ENCODE results near the gene MRTFB. TPM values are rescaled to one million over a fixed set of nuclear protein-coding genes. Genes with fewer than 3 reads are reported as not detected.

The MRTFB gene
- total RNA-seq, 2 experiments from 2014 or later: 12.1 to 13.3 TPM

DNA sequence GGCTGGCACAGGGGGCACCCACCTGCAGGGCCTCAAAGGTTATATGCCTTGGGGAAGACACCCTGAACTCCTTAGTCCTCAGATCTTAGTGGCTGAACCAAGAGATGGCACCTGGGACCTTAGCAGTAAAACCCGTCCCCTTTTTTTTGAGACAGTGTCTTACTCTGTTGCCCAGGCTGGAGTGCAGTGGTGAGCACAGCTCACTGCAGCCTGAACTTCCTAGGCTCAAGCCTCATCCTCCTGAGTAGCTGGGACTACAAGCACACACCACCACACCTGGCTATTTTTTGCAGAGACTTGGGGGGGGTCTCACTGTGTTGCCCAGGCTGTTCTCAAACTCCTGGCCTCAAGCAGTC lies 237.2 kb downstream of the MRTFB start:
- DNase-seq: no peak
- CTCF ChIA-PET: interaction anchor here (1.8 kb wide), 1 partner anchor 384 kb away, joined by 6 read pairs; no protein-coding TSS in a partner anchor
- H3K27me3 Mint-ChIP-seq: peaks cover 22% of the 10 kb centered on the region
- no peaks in the 10 kb centered on the region for H3K36me3 Mint-ChIP-seq
- no peak overlapping the region for H3K27ac Mint-ChIP-seq
- ATAC-seq: no peak
- peaks cover 8% of the 10 kb centered on the region for H3K4me1 Mint-ChIP-seq
- H3K4me3 Mint-ChIP-seq: no peak overlapping the region
- no peaks in the 10 kb centered on the region for H3K9me3 Mint-ChIP-seq (ENCODE audit: low read depth)

DNA sequence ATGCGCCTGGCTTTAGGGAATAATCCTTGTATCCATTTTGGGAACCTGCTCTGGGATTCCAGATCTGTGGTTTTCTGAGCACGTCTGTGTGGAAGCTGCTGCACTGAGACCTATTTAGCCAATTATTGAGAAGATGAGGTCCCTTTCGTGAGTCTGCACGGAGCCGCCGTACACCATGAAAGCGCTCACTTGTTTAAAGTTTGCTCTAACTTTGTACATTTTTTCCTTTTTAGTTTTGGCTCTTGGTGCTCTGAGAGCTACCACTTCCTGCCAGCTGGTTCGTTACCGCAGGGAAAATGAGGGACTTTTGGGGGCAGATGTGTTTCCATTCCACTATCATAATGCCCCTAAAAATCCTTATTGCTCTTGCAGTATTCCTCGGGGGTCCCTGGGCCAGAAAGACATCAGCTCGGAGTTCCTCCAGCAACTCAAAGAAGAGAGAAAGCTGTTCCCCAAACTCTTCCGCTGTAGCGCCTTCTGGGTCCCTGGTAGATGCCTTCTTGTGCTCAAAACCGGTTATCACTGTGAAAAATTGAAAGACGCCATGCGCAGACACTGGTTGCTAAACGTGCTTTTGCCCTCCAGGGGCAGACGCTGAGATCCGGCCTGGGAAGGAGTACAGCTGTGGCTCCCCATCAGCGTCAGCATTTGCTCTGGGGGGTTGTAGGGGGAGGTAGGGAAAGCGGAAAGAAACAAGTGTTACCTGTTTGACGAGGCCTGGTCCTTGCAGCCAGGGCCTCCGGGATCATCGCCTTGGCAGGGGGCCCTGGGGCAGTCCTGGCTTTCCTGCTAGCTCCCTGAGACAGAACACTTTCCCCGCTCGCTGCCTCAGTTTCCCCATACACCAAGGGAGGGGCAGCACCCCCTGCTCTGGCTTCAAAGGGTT lies 238.1 kb downstream of the MRTFB start:
- peak; percentile 36 for ATAC-seq
- peaks cover 13% of the 10 kb centered on the region for H3K27me3 Mint-ChIP-seq
- CTCF ChIA-PET: interaction anchor here (0.8 to 1.8 kb wide), 3 partner anchors 16 to 391 kb away, joined by 3 to 6 read pairs (median 3); no protein-coding TSS in a partner anchor
- no peak for DNase-seq
- H3K4me1 Mint-ChIP-seq: peaks cover 8% of the 10 kb centered on the region
- no peak overlapping the region for H3K27ac Mint-ChIP-seq
- H3K4me3 Mint-ChIP-seq: no peak overlapping the region
- H3K9me3 Mint-ChIP-seq (ENCODE audit: low read depth): no peaks in the 10 kb centered on the region
- no peaks in the 10 kb centered on the region for H3K36me3 Mint-ChIP-seq

DNA sequence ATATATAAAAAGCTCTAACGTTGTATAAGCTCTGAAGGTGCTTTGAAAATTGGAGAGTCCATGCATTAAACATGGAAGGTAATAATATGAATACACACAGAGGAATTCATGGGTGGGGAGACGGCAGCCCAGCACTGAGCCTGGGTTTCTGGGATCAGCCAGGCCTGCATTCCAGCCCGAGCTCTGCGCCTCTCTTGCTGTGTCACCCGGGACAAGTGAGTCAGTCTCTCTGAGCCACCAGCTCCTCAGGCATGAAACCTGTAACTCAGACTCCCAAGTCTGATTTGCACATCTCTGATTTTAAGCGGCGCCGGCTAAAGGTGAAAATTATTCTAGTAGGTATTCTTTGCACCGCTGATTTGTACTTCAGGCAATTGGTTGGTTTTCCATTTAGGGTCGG lies 238.8 kb downstream of the MRTFB start:
- no peaks in the 10 kb centered on the region for H3K36me3 Mint-ChIP-seq
- DNase-seq: no peak
- H3K27ac Mint-ChIP-seq: no peak overlapping the region
- peaks cover 8% of the 10 kb centered on the region for H3K27me3 Mint-ChIP-seq
- no peaks in the 10 kb centered on the region for H3K9me3 Mint-ChIP-seq (ENCODE audit: low read depth)
- CTCF ChIA-PET: interaction anchor here (0.8 to 1.1 kb wide), 3 partner anchors 15 to 392 kb away, joined by 3 read pairs; no protein-coding TSS in a partner anchor
- no peak overlapping the region for H3K4me3 Mint-ChIP-seq
- H3K4me1 Mint-ChIP-seq: peaks cover 8% of the 10 kb centered on the region
- ATAC-seq: no peak

DNA sequence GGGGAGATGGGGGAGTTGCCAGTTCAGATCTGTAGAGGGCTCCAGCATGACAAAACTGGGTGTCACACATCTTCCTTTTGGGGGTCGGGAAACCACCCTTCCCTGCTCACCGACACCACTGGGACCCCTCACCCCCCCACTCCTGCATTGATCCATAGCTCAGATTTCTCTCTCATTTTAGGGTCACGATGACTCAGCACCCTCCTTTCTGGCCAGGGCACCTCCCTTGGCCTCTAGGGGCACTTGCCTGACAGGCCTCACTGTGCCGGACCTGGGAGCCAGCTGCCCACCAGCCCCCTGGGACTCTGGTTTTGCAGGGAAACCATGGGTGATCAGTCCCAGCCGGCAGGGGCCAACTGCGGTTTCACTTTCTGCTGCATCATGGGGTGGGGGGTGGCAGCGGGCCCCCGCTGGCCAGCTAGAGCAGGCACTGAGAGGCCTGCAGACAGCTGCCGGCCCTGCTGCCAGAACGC lies 239.4 kb downstream of the MRTFB start:
- Mint-ChIP-seq H3K36me3 (no peaks in the 10 kb centered on the region), H3K27ac (no peak overlapping the region), H3K4me1 (peaks cover 8% of the 10 kb centered on the region), H3K27me3 (peaks cover 1% of the 10 kb centered on the region), H3K4me3 (no peak overlapping the region), H3K9me3 (ENCODE audit: low read depth) (no peaks in the 10 kb centered on the region)
- CTCF ChIA-PET: interaction anchor here (0.9 kb wide), 1 partner anchor 21 kb away, joined by 3 read pairs; no protein-coding TSS in a partner anchor
- ATAC-seq (no peak), DNase-seq (no peak)

DNA sequence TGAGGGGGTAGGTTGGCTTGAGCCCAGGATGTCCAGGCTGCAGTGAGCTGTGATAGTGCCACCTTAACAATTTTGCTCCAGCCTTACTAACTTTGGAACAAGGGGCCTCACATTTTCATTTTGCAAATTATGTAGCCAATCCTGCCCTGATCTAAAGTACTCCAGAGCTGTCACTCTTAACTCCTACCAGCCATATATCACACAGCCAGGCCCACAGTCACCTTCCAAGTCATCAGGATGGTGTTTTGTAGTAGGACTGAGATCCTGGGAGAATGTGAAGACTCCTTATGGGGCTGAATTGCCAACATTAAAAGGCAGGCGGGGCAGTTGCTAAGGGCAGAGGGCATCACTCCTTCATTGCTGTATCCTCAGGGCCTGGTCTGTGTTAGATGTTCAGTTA lies 243.0 kb downstream of the MRTFB start:
- Mint-ChIP-seq H3K4me3 (no peak overlapping the region), H3K9me3 (ENCODE audit: low read depth) (no peaks in the 10 kb centered on the region), H3K36me3 (no peaks in the 10 kb centered on the region), H3K27ac (no peak overlapping the region), H3K4me1 (peaks cover 4% of the 10 kb centered on the region), H3K27me3 (no peaks in the 10 kb centered on the region)
- CTCF ChIA-PET: no interaction called here
- no peak for DNase-seq
- ATAC-seq: no peak

DNA sequence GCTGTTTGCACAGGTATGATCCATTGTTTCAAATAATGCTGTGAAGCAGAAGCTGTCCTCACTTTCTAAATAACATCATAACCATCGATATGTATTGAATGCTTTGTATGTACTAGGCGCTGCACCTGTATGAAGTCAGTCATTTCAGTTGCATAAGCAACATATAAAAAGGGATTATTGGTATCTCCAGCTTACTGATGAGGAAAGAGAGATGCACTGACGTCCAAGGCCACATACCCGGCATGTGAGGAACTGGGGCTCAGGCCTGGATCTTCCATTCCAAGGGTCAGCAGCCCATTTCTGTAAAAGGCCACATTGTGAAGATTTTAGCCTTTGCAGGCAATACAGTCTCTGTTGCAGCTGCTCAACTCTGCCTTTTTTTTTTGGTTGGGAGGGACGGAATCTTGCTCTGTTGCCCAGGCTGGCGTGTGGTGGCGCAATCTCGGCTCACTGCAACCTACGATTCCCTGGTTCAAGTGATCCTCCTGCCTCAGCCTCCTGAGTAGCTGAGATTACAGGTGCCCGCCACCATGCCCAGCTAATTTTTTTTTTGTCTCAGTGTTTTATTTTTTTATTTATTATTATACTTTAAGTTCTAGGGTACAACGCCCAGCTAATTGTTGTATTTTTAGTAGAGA lies 244.7 kb downstream of the MRTFB start:
- no peaks in the 10 kb centered on the region for H3K4me1 Mint-ChIP-seq
- no peak overlapping the region for H3K27ac Mint-ChIP-seq
- H3K27me3 Mint-ChIP-seq: no peaks in the 10 kb centered on the region
- ATAC-seq: no peak
- no peaks in the 10 kb centered on the region for H3K36me3 Mint-ChIP-seq
- no peak for DNase-seq
- H3K4me3 Mint-ChIP-seq: no peak overlapping the region
- CTCF ChIA-PET: no interaction called here
- no peaks in the 10 kb centered on the region for H3K9me3 Mint-ChIP-seq (ENCODE audit: low read depth)

Small RNA genes lying within 50 kb of the gene (microRNA-seq; reads per million reads assigned to microRNA genes)
- gene MIR193B (4.7 reads per million, percentile 11 among the genes with 10 or more reads in this experiment), gene MIR365A (not detected)

Other genes starting within 250 kb of the MRTFB start
- 10 to 100 TPM; 12.6 to 13.1 TPM for gene ERCC4, start 151.2 kb upstream of the MRTFB start, total RNA-seq